A673 (cell line): ENCODE data around the gene PSTPIP2. TPM values are rescaled to one million over a fixed set of nuclear protein-coding genes. Genes with fewer than 3 reads are reported as not detected.

ENCODE experiments used
- BruUV-seq: library from RNA; stranded (reverse); fragments of 400-500 nt; replicated peaks from 2 replicates; lab custom pipeline; 2021; lab: Mats Ljungman, UMichigan
- CTCF ChIA-PET: fragments of 300-600 bp; sonication (Branson Sonifier 250); formaldehyde crosslinking; loops from one replicate; lab custom pipeline; 2022; ENCODE audit warnings: antibody characterized with exemption; lab: Charles Lee
- POLR2A ChIA-PET: fragments of 300-600 bp; sonication (Branson Sonifier 250); formaldehyde crosslinking; loops from one replicate; lab custom pipeline; 2022; ENCODE audit warnings: antibody characterized with exemption; ENCODE audit not compliant: low non-redundant PET; lab: Charles Lee
- DNase-seq: peaks from one replicate; pipeline ENCODE4 v3.0.0-alpha.2; 2015; ENCODE audit warnings: low spot score
- H3K27ac ChIP-seq: fragments of 200-600 bp; sonication (generic); 2 replicates; pipeline ENCODE4 v1.5.1; 2016; ENCODE audit warnings: mixed run types, low read depth, mild to moderate bottlenecking, mixed read lengths, antibody characterized with exemption, low read length; ENCODE audit not compliant: poor library complexity, severe bottlenecking
- H3K27me3 ChIP-seq: fragments of 200-600 bp; sonication (generic); replicated peaks from 2 replicates; pipeline ENCODE4 v1.6.1; 2017; ENCODE audit warnings: mixed run types, low read depth, mild to moderate bottlenecking, mixed read lengths, antibody characterized with exemption, low read length; ENCODE audit not compliant: insufficient read depth, poor library complexity
- H3K36me3 ChIP-seq: fragments of 200-600 bp; sonication (generic); 2 replicates; pipeline ENCODE4 v1.6.1; 2016; ENCODE audit warnings: mixed run types, mild to moderate bottlenecking, mixed read lengths, antibody characterized with exemption, low read length; ENCODE audit not compliant: insufficient read depth, poor library complexity, severe bottlenecking
- H3K4me1 ChIP-seq: fragments of 200-600 bp; sonication (generic); 2 replicates; pipeline ENCODE4 v1.6.1; 2017; ENCODE audit warnings: mixed run types, mild to moderate bottlenecking, mixed read lengths, antibody characterized with exemption, low read length; ENCODE audit not compliant: insufficient read depth, poor library complexity, severe bottlenecking
- H3K4me3 ChIP-seq: fragments of 200-600 bp; sonication (generic); 2 replicates; pipeline ENCODE4 v1.5.1; 2016; ENCODE audit warnings: low read depth, mixed run types, mild to moderate bottlenecking, mixed read lengths, low read length; ENCODE audit not compliant: poor library complexity, severe bottlenecking
- H3K9me3 ChIP-seq: fragments of 200-600 bp; sonication (generic); 2 replicates; pipeline ENCODE4 v1.6.1; 2016; ENCODE audit warnings: mixed run types, low read depth, mild to moderate bottlenecking, mixed read lengths, antibody characterized with exemption, low read length; ENCODE audit not compliant: poor library complexity, severe bottlenecking
- EZH2 ChIP-seq: fragments of 200-600 bp; sonication (generic); IDR thresholded peaks from 2 replicates; pipeline ENCODE4 v1.6.1; 2017; ENCODE audit warnings: borderline replicate concordance, low read depth, mild to moderate bottlenecking, mixed read lengths, antibody characterized with exemption, low read length; ENCODE audit not compliant: poor library complexity, severe bottlenecking
- intact Hi-C: fragments of 100-400 bp; cut with micrococcal nuclease; formaldehyde crosslinking; loops from one replicate; pipeline ENCODE4 v1.10.0; 2022; ENCODE audit not compliant: unreplicated experiment
- total RNA-seq: library from RNA; stranded (reverse); gene quantifications from 2 replicates; pipeline ENCODE4 v1.2.3, GENCODE V29; 2021
- TF ChIP-seq, protein P1 (sequence below): fragments of 300-800, 200-600 bp; sonication (generic); conservative IDR thresholded peaks from 2 replicates; pipeline ENCODE4 v1.5.1; 2017; ENCODE audit warnings: low read depth, mild to moderate bottlenecking, antibody characterized with exemption, low read length, moderate library complexity, mixed read lengths

Gene PSTPIP2
- total RNA-seq, 1 experiment from 2014 or later = 5.7 TPM

DNA sequence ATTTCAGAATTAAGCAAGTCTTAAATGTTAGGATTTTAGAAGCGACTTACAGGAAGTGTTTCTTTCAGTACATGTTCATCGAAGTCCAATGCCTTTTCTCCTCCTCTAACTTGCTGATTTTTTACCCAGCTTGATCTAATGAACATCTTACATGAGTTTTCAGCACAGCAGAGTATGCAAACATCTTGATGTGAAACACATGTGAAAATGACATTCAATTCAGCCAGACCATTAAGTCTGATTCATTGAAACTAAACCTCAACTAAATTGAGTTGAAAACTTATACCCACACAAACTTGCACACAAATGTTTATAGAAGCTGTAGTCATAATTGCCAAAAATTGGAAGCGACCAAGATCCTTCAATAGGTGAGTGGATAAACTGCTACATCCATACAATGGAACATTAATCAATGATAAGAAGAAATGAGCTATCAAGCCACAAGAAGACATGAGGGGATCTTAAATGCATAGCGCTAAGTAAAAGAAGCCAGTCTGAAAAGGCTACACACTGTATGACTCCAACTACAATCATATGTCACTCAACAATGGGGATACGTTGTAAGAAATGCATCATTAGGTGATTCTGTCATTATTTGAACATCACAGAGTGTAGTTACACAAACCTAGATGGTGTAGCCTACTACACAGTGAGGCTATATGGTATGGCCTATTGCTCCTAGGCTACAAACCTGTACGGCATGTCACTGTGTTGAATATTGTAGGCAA lies 18.5 kb downstream of the PSTPIP2 start:
- Histone ChIP-seq H3K4me3 (no peak overlapping the region), H3K36me3 (no peaks in the 10 kb centered on the region), H3K27me3 (no peaks in the 10 kb centered on the region), H3K9me3 (no peaks in the 10 kb centered on the region), H3K4me1 (no peaks in the 10 kb centered on the region), H3K27ac (no peak overlapping the region)
- intact Hi-C loops = no loop called here
- no TSS peak for BruUV-seq
- ChIA-PET POLR2A (no interaction called here), CTCF (no interaction called here)
- DNase-seq = no peak
- TF ChIP-seq, protein P1, sequence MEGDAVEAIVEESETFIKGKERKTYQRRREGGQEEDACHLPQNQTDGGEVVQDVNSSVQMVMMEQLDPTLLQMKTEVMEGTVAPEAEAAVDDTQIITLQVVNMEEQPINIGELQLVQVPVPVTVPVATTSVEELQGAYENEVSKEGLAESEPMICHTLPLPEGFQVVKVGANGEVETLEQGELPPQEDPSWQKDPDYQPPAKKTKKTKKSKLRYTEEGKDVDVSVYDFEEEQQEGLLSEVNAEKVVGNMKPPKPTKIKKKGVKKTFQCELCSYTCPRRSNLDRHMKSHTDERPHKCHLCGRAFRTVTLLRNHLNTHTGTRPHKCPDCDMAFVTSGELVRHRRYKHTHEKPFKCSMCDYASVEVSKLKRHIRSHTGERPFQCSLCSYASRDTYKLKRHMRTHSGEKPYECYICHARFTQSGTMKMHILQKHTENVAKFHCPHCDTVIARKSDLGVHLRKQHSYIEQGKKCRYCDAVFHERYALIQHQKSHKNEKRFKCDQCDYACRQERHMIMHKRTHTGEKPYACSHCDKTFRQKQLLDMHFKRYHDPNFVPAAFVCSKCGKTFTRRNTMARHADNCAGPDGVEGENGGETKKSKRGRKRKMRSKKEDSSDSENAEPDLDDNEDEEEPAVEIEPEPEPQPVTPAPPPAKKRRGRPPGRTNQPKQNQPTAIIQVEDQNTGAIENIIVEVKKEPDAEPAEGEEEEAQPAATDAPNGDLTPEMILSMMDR = no peak
- no peak for TF ChIP-seq EZH2

DNA sequence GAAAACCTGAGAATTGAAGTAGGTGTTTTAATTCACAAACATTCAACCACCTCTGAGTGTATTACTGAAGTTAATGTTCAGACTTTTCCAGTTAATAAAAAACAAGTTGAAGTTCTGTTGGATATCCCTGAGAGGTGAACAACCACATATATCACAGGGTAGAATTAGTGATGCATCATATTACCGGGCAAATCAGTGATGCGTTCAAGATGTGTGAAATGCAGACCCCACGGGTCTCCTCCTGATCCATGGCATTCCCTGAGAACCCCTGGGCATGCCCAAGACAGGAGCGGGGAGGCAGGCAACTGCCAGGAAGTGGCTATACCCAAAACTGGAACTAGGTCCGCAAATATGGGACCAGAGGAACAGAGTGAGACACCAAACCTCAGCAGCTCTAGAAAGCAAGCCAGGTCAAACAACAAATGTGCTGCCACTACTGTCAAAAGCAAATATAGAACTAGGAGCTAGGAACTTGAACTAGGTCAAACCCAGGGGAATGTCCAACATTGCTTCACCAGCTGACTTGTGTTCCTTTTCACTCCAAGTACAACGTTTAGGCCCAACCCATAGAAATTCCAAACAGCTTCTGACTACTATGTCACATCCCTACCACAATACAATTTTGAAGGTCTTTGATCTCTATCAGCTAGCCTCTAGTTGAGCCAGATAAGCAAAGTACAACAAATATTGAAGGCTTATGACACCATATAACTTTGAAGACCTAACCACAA lies 20.2 kb downstream of the PSTPIP2 start:
- H3K4me1 ChIP-seq = no peaks in the 10 kb centered on the region
- no peak for DNase-seq
- intact Hi-C loops = no loop called here
- POLR2A ChIA-PET = no interaction called here
- no peaks in the 10 kb centered on the region for H3K36me3 ChIP-seq
- TF ChIP-seq, protein P1 = no peak
- no peaks in the 10 kb centered on the region for H3K27me3 ChIP-seq
- CTCF ChIA-PET = no interaction called here
- H3K27ac ChIP-seq = no peak overlapping the region
- BruUV-seq = no TSS peak
- H3K9me3 ChIP-seq = no peaks in the 10 kb centered on the region
- no peak overlapping the region for H3K4me3 ChIP-seq

DNA sequence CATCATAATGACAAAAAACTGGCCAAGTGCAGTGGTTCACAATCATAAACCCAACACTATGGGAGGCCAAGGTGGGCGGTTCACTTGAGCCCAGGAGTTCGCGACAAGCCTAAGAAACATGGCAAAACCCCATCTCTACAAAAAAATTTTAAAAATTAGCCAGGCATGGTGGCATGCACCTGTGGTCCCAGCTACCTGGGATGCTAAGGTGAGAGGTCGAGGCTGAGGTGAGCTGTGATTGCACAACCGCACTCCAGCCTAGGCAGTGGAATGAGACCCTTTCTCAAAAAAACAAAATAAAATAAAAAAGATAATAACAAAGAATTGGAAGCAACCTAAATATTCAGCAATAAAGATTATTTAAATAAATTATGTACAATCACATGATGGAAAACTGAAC lies 21.8 kb downstream of the PSTPIP2 start:
- H3K27me3 ChIP-seq = no peaks in the 10 kb centered on the region
- POLR2A ChIA-PET = no interaction called here
- H3K9me3 ChIP-seq = no peaks in the 10 kb centered on the region
- no peak overlapping the region for H3K4me3 ChIP-seq
- BruUV-seq = no TSS peak
- TF ChIP-seq, protein P1 = no peak
- no peak for TF ChIP-seq EZH2
- H3K27ac ChIP-seq = no peak overlapping the region
- CTCF ChIA-PET = no interaction called here
- H3K36me3 ChIP-seq = no peaks in the 10 kb centered on the region
- intact Hi-C loops = no loop called here
- no peak for DNase-seq
- H3K4me1 ChIP-seq = no peaks in the 10 kb centered on the region
